ENCODE results near the gene PCMT1. TPM values are rescaled to one million over a fixed set of nuclear protein-coding genes. Genes with fewer than 3 reads are reported as not detected.
"Not testable (repeated sequence)": the region's sequence is repeated elsewhere in the genome, so short reads cannot be mapped to it uniquely, and the experiment has no call there.

The PCMT1 gene
- total RNA-seq, 1 donor from 2014 or later: 88.8 TPM

DNA sequence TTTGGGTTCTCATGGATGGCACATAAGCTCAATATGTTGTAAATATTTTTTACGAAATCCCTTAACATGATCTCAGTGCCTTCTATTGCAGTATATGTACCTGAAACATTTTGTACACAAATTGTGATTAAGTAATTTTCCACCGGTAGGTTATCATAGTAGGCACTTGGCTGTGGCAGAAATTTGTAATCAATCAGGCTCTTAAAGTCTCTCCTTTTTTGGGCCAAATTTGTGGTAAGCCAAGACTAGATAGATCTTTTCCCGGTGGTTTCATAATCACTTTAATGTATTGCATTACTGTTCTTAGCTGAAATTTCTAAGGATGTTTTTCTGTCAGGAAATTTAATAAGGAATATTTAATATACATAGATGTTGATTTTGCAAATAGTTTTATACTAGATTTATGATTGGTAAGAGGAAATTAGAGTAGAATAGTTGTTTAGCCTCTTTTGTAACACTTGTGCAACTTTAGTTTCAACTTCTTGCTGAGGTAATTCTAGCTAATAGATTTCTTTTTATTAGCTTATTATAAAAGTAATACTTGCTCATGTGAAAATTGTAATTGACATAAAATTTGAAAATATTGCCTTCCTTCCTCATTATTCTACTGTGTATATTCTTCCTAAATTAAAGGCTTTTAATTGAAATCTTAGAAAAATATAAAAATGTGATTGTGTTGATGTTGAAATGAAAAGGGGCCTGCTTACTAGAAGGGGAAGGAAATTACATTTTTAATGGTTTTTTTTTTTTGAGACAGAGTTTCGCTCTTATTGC is 3.2 kb downstream of the PCMT1 start:
- peaks cover 7% of the 10 kb centered on the region for H3K36me3 Mint-ChIP-seq (ENCODE audit: low read depth)
- no peaks in the 10 kb centered on the region for H3K9me3 Mint-ChIP-seq
- no peaks in the 10 kb centered on the region for H3K27me3 Mint-ChIP-seq (ENCODE audit: insufficient read depth)
- peaks cover 16% of the 10 kb centered on the region for H3K4me1 Mint-ChIP-seq (ENCODE audit: low read depth)
- peak overlapping the region; percentile 5 for H3K4me3 Mint-ChIP-seq
- intact Hi-C loops (cut with micrococcal nuclease): no loop called here
- no peak for DNase-seq (ENCODE audit: low spot score)
- no peak overlapping the region for H3K27ac Mint-ChIP-seq

DNA sequence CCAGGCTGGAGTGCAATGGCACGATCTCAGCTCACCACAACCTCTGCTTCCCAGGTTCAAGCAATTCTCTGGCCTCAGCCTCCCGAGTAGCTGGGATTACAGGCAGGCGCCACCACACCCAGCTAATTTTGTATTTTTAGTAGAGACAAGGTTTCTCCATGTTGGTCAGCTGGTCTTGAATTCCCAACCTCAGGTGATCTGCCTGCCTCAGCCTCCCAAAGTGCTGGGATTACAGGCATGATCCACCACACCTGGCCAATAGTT is 3.8 kb downstream of the PCMT1 start:
- peaks cover 16% of the 10 kb centered on the region for H3K4me1 Mint-ChIP-seq (ENCODE audit: low read depth)
- DNase-seq (ENCODE audit: low spot score); H3K9me3 Mint-ChIP-seq; H3K36me3 Mint-ChIP-seq (ENCODE audit: low read depth); H3K4me3 Mint-ChIP-seq; H3K27ac Mint-ChIP-seq; H3K27me3 Mint-ChIP-seq (ENCODE audit: insufficient read depth); intact Hi-C loops (cut with micrococcal nuclease): not testable (repeated sequence)

DNA sequence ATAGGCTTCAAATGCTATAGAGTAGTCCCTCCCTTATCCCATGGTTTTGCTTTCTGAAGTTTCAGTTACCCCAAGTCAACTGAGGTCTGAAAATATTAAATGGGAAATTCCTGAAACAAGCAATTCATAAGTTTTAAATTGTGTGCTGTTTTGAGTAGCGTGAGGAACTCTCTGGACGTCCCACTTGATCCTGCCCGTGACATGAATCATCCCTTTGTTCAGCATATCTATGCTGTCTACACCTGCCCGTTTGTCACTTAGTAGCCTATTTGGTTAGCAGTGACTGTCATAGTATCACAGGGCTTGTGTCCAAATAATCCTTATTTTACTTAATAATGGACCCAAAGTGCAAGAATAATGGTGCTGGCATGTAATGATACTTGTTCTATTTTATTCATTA is 5.0 kb downstream of the PCMT1 start:
- no peak overlapping the region for H3K27ac Mint-ChIP-seq

DNA sequence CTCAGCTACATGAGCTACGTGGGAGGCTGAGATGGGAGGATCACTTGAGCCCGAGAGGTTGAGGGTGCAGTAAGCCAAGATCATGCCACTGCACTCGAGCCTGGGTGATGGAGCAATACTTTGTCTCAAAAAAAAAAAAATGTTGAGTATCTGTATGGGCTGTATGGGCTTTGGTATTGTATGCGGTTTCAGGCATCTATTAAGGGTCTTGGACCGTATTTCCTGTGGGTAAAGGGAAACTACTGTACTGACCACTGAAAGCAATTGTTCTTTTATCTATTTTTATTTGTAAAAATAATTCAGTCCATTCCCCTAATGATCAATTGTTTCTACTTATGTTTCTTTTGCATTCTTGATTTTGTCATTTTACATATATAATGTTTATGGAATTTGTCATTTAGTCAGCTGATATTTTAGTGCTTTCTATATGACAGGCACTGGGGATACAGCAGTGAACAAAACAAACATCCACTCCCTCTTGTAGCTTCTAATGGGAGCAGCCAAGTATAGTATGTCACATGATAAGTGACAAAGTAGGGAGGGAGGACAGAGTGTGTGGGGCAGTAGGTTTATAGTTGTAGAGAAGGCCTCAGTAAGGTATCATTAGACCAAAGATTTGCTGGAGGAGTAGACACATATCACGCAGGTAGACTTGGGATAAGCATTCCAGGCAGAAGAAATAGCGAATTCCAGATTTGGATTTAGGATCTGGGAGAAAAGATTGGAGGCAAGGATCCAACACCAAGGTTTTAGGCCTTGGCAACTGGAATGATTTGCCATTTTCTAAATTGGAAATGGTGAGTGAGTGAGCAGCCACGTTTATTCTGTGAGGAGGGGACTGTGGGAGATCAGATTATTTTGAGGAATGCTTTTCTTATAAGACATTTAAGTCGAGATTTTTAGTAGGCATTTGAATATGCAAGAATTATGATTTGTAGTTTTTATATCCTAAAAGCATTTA is 6.0 kb downstream of the PCMT1 start:
- Mint-ChIP-seq H3K36me3 (ENCODE audit: low read depth) (peaks cover 12% of the 10 kb centered on the region), H3K4me3 (no peak overlapping the region), H3K4me1 (ENCODE audit: low read depth) (peaks cover 9% of the 10 kb centered on the region), H3K27ac (no peak overlapping the region), H3K9me3 (no peaks in the 10 kb centered on the region), H3K27me3 (ENCODE audit: insufficient read depth) (no peaks in the 10 kb centered on the region)
- intact Hi-C loops (cut with micrococcal nuclease): no loop called here
- no peak for DNase-seq (ENCODE audit: low spot score)

More for the DNA sequence above, 5.0 kb downstream of the PCMT1 start:
- intact Hi-C loops (cut with micrococcal nuclease): no loop called here
- no peaks in the 10 kb centered on the region for H3K9me3 Mint-ChIP-seq
- H3K4me3 Mint-ChIP-seq: no peak overlapping the region
- DNase-seq (ENCODE audit: low spot score): no peak
- H3K4me1 Mint-ChIP-seq (ENCODE audit: low read depth): peaks cover 12% of the 10 kb centered on the region
- H3K27me3 Mint-ChIP-seq (ENCODE audit: insufficient read depth): no peaks in the 10 kb centered on the region
- peaks cover 9% of the 10 kb centered on the region for H3K36me3 Mint-ChIP-seq (ENCODE audit: low read depth)

DNA sequence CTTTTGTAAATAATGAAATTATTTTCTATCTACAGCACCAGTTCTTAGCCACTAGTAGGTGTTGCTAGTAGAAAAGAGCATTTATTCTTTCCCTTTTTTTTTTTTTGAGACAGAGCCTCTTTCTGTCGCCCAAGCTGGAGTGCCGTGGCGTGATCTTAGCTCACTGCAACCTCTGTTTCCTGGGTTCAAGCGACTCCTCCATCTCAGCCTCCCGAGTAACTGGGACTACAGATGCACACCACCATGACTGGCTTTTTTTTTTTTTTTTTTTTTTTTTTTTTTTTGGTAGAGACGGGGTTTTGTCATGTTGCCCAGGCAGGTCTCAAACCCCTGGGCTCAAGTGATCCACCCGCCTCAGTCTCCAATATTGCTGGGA is 6.7 kb downstream of the PCMT1 start:
- no peaks in the 10 kb centered on the region for H3K9me3 Mint-ChIP-seq
- peaks cover 8% of the 10 kb centered on the region for H3K4me1 Mint-ChIP-seq (ENCODE audit: low read depth)
- no peaks in the 10 kb centered on the region for H3K27me3 Mint-ChIP-seq (ENCODE audit: insufficient read depth)
- no peak overlapping the region for H3K4me3 Mint-ChIP-seq
- no peak for DNase-seq (ENCODE audit: low spot score)
- intact Hi-C loops (cut with micrococcal nuclease): no loop called here
- H3K27ac Mint-ChIP-seq: no peak overlapping the region
- H3K36me3 Mint-ChIP-seq (ENCODE audit: low read depth): peaks cover 14% of the 10 kb centered on the region

DNA sequence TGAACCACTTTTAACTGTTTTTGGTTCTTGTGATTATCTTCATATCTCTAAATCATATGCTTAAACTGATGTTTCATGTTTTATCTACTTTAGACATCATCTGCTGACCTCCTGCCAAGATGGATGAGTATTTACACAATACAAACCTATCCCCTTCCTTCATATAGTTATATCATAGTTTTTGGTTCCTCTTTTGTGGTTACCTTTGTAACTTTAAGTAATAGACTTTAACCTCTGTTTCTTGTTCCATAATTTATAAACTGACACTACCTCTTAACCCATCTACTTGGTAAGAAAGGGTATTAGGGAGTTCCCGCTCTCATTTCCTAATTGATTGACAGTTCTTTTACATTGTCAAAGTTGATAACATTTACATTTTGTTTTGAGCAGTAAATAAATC is 11.9 kb downstream of the PCMT1 start:
- Mint-ChIP-seq H3K36me3 (ENCODE audit: low read depth) (peaks cover 25% of the 10 kb centered on the region), H3K4me3 (no peak overlapping the region), H3K4me1 (ENCODE audit: low read depth) (peaks cover 11% of the 10 kb centered on the region), H3K9me3 (peaks cover 5% of the 10 kb centered on the region), H3K27me3 (ENCODE audit: insufficient read depth) (no peaks in the 10 kb centered on the region), H3K27ac (no peak overlapping the region)
- intact Hi-C loops (cut with micrococcal nuclease): no loop called here
- DNase-seq (ENCODE audit: low spot score): no peak

DNA sequence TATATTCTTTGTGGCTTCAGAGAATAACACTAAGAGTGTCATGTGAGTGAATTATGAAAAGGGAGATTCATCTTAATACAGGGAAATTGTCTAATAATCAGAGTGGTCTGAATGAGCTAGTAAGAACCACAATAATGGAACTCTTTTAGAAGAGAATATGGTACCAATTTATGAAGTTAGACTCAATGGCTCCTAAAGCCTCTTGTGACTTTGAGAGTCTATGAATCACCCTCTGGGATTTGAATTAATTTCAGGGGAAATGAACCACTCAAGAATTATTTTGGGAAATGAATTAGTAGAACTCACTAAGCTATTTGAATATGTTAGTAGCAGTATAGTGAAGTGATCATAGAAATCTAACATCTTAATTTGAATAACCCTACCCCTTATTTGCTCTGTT is 14.3 kb downstream of the PCMT1 start:
- H3K4me1 Mint-ChIP-seq (ENCODE audit: low read depth): peaks cover 13% of the 10 kb centered on the region
- H3K27ac Mint-ChIP-seq: no peak overlapping the region
- H3K27me3 Mint-ChIP-seq (ENCODE audit: insufficient read depth): no peaks in the 10 kb centered on the region
- peaks cover 34% of the 10 kb centered on the region for H3K36me3 Mint-ChIP-seq (ENCODE audit: low read depth)
- no peak overlapping the region for H3K4me3 Mint-ChIP-seq
- intact Hi-C loops (cut with micrococcal nuclease): no loop called here
- peaks cover 9% of the 10 kb centered on the region for H3K9me3 Mint-ChIP-seq
- DNase-seq (ENCODE audit: low spot score): no peak

DNA sequence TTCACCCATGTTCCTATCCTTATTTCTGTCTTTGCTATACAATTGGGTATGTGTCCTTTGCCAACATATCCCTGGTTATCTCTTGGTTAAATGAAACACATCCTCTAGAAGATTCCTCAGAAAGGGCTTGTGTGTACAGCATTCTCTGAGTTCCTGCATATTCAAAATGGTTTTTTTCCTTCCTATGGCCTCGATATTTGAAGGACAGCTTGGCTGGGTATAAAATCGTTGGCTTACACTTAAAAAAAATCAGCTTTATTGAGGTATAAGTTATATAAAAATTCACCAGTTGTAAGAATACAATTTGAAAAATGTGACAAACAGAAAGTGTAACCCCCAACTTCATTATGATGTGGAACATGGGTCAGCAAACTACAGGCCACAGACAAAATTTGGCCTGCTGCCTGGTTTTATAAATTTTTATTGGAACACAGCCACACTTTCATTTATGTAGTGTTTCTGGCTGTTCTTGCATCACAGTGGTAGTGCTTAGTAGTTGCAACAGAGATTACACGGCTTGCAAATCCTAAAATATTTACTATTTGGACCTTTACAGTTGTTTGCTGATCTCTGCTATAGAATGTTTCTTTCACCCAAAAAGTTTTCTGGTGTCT is 16.7 kb downstream of the PCMT1 start:
- DNase-seq (ENCODE audit: low spot score): no peak
- Mint-ChIP-seq H3K4me1 (ENCODE audit: low read depth) (peaks cover 13% of the 10 kb centered on the region), H3K27me3 (ENCODE audit: insufficient read depth) (no peaks in the 10 kb centered on the region), H3K36me3 (ENCODE audit: low read depth) (peaks cover 36% of the 10 kb centered on the region), H3K4me3 (no peak overlapping the region), H3K27ac (no peak overlapping the region), H3K9me3 (peaks cover 9% of the 10 kb centered on the region)
- intact Hi-C loops (cut with micrococcal nuclease): no loop called here

DNA sequence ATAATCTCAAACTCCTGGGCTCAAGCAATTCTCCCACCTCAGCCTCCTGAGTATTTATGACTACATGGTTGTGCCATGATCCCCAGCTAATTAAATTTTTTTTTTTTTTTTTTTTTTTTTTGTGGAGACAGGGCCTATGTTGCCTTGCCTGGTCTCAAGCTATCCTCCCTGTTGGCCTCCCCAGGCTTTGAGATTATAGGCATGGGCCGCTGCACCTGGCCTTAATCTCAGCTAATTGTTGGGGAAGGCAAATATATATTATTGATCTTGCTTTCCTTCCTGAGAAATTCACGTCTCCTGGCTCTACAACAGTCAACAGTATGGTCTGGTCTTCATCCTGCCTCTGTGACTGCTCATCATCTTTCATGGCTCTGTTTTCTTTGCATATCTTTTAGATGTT is 20.1 kb downstream of the PCMT1 start:
- intact Hi-C loops (cut with micrococcal nuclease): no loop called here
- peaks cover 9% of the 10 kb centered on the region for H3K9me3 Mint-ChIP-seq
- no peak overlapping the region for H3K4me3 Mint-ChIP-seq
- H3K27me3 Mint-ChIP-seq (ENCODE audit: insufficient read depth): no peaks in the 10 kb centered on the region
- no peak overlapping the region for H3K27ac Mint-ChIP-seq
- peaks cover 29% of the 10 kb centered on the region for H3K36me3 Mint-ChIP-seq (ENCODE audit: low read depth)
- peaks cover 5% of the 10 kb centered on the region for H3K4me1 Mint-ChIP-seq (ENCODE audit: low read depth)
- no peak for DNase-seq (ENCODE audit: low spot score)

DNA sequence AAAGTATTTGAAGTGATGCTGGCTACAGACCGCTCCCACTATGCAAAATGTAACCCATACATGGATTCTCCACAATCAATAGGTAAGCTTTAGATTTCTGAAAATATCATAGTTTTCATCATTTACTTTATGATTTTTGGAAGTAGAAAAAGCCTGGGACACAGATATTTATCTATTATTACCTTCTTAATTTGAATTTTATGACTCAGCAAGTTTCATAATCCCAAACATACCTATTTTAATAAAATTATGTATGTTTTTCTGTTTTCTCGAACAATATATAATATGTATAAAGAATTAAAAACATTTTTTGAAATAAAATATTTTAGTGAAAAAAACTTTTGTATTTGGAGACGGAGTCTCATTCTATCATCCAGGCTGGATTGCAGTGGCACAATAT is 21.6 kb downstream of the PCMT1 start:
- Mint-ChIP-seq H3K4me1 (ENCODE audit: low read depth) (peaks cover 5% of the 10 kb centered on the region), H3K36me3 (ENCODE audit: low read depth) (peaks cover 28% of the 10 kb centered on the region), H3K27me3 (ENCODE audit: insufficient read depth) (no peaks in the 10 kb centered on the region), H3K27ac (no peak overlapping the region), H3K4me3 (no peak overlapping the region), H3K9me3 (peaks cover 5% of the 10 kb centered on the region)
- no peak for DNase-seq (ENCODE audit: low spot score)
- intact Hi-C loops (cut with micrococcal nuclease): no loop called here

DNA sequence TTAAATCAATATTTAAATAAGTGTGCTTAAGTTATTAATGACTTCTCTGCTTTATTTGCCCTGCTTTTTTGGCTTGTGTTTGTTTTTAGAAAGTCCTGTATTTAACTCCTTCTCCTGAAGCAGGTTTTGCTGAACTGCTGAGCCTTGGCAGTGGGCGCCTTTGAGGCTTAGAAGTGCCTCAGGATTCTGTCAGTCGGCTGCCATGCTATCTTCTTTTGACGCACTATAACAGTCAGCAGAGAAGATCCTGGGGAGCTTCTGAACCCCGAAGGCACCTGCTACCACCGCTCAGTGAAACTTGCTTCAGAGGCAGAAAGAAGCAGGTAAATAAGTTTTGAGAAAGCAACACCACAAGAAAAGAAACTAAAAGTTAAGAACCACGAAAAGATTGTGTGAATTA is 22.4 kb downstream of the PCMT1 start:
- Mint-ChIP-seq H3K4me3 (no peak overlapping the region), H3K27ac (no peak overlapping the region), H3K27me3 (ENCODE audit: insufficient read depth) (no peaks in the 10 kb centered on the region), H3K9me3 (no peaks in the 10 kb centered on the region), H3K36me3 (ENCODE audit: low read depth) (peaks cover 23% of the 10 kb centered on the region), H3K4me1 (ENCODE audit: low read depth) (peaks cover 5% of the 10 kb centered on the region)
- intact Hi-C loops (cut with micrococcal nuclease): no loop called here
- no peak for DNase-seq (ENCODE audit: low spot score)

DNA sequence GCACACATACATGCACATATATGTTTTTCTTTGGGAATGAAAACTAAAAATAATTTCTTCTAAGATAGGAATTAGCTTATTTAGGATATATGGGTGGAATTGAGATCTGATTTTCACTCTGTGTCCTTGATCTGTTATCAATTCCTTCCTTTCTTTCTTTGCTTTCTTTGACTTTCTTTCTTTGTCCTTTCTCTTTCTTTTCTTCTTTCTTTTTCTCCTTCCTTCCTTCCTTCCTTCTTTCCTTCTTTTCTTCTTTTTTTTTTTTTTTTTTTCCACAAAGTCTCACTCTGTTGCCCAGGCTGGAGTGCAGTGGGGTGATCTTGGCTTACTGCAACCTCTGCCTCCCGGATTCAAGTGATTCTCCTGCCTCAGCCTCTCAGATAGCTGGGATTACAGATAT is 28.1 kb downstream of the PCMT1 start:
- Mint-ChIP-seq H3K4me3 (no peak overlapping the region), H3K36me3 (ENCODE audit: low read depth) (peaks cover 12% of the 10 kb centered on the region), H3K9me3 (no peaks in the 10 kb centered on the region), H3K27me3 (ENCODE audit: insufficient read depth) (no peaks in the 10 kb centered on the region), H3K27ac (peak overlapping the region; percentile 21), H3K4me1 (ENCODE audit: low read depth) (no peaks in the 10 kb centered on the region)
- DNase-seq (ENCODE audit: low spot score): no peak
- intact Hi-C loops (cut with micrococcal nuclease): no loop called here

DNA sequence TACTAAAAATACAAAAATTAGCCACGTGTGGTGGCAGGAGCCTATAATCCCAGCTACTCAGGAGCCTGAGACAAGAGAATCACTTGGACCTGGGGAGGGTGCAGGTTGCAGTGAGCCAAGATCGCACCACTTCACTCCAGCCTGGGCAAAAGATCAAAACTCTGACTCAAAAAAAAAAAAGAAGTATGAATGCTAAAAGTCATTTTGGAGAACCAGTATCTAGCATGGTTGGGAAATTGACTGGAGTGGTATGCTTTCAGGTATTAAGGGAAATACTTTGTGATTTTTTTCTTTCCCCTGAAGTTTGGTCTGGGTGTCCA is 30.1 kb downstream of the PCMT1 start:
- Mint-ChIP-seq H3K27ac (no peak overlapping the region), H3K27me3 (ENCODE audit: insufficient read depth) (no peaks in the 10 kb centered on the region), H3K4me3 (no peak overlapping the region), H3K4me1 (ENCODE audit: low read depth) (no peaks in the 10 kb centered on the region), H3K36me3 (ENCODE audit: low read depth) (peaks cover 19% of the 10 kb centered on the region), H3K9me3 (no peaks in the 10 kb centered on the region)
- no peak for DNase-seq (ENCODE audit: low spot score)
- intact Hi-C loops (cut with micrococcal nuclease): no loop called here

All from activated T-helper 1 cell treated with anti-CD3 and anti-CD28 coated beads, Interleukin-12 subunit alpha, Interleukin-12 subunit beta, Interleukin-2, Interleukin-4 antibody, amounts not matched to agents 30 ng/mL and 10 ng/mL and 1 ng/mL, durations not matched to agents 14 hours and 24 hours and 36 hours (primary cell).